Stimulated activated CD4-positive, alpha-beta T cell treated with anti-CD3 and anti-CD28 coated beads, Interleukin-12 subunit alpha, Interleukin-12 subunit beta, amount 100 ng/mL, for 48 hours (primary cell): ENCODE measurements around the gene MACO1.
A peak's percentile ranks its signal among the peaks of the same experiment; 100 is the strongest.
"Not testable (repeated sequence)": the region's sequence is repeated elsewhere in the genome, so short reads cannot be mapped to it uniquely, and the experiment has no call there.

ENCODE experiments used
- DNase-seq, 3 donors: peaks; one replicate each; pipeline ENCODE4 v3.0.0-alpha.2; 2020; ENCODE audit warnings: low read depth in 2 of 3, low spot score in 1 of 3

MACO1 gene

GRCh38 chr1:25430073-25430966, at the start of gene MACO1:
MACO1 (plus strand) TSS chr1:25430897; CDS start chr1:25431099, 202 bp downstream.
- DNase-seq: peak; percentile 93 to 98 (median 95)

DNA sequence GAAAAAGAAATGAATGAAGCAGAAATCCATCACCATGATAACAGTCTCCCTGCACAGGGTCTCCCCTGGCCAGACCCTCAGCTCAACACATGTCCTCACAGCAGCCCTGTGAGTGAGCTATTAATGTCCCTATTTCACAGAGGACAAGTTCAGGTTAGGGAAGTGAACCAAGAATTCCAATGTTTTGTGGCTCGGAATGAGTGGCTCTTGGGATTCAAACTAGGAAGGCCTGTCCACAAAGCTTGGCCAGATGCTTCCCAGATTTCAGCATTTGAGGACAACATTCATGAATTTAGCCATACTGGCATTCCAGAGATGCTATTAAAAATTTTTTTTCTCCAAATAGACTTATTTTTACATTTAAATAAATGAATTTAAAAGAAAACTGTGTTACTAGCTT, 48.2 kb upstream of the MACO1 start:
- DNase-seq: not testable (repeated sequence)

- not testable (repeated sequence) for DNase-seq
Observed at GRCh38 chr1:25383090-25383489, 47.6 kb upstream of the MACO1 start.

DNA sequence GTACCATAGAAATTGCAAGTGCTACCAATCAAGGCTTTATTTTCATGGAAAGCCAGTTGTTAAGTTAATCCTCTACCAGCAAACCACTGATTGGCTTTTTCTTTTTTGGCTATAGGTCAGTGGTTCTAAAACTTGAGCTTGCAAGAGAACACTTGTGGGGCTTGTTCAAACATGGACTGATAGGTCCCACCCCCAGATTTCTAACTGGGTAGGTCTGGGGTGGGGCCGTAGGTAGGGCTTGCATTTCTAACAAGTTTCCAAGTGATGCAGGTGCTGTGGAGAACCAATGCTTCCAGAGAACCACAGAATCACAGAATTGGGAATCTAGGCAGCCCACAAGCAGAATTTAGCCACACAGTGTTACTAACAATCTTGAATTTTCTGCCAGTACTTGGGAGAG, 46.8 kb upstream of the MACO1 start:
- DNase-seq: not testable (repeated sequence)

- not testable (repeated sequence) for DNase-seq
Observed at GRCh38 chr1:25387096-25387495, 43.6 kb upstream of the MACO1 start.

DNA sequence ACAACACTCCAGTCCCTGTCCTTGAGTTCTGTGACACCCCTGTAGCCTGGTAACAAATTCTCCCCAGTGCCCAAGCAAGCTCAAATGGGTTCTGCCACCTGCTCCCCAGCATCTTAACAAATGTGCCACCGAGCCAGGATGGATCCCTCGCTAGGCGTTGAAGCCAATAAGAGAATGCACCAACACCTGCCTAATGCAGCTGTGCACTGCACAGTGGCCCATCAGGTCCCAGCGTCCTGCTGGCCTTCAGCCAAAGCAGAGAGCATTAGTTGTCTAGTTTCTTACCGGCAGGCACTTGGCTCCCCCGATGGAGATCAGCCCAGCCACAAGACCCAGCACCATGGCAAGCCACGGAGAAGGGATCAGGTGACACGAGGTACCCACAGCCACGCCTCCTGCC, 42.0 kb upstream of the MACO1 start:
- not testable (repeated sequence) for DNase-seq

- not testable (repeated sequence) for DNase-seq
Observed at GRCh38 chr1:25389721-25390120, 41.0 kb upstream of the MACO1 start.

DNA sequence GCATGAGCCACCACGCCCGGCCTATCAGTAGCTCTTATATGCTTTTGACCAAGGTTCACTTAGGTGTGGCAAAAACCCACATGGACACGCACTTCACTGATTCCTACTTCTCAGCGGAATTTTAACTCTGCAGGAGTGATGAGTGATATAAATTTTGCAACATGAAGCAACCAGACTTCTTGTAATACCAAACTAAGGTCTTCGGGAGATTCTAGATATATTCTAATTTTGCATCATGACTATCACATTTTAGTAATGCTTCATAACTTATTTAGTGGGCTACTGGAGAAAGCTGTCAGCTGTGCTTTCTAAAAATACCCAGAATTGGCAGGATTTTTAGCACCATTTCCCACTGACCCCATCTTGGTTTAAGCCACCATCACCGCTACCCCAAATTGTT, 37.9 kb upstream of the MACO1 start:
- DNase-seq: no peak

- not testable (repeated sequence) for DNase-seq
Observed at GRCh38 chr1:25397549-25397948, 33.1 kb upstream of the MACO1 start.

GRCh38 chr1:25398079-25398478, 32.6 kb upstream of the MACO1 start:
- not testable (repeated sequence) for DNase-seq

GRCh38 chr1:25402947-25403803, 27.5 kb upstream of the MACO1 start:
- DNase-seq: not testable (repeated sequence)

- not testable (repeated sequence) for DNase-seq
Observed at GRCh38 chr1:25405731-25406305, 24.9 kb upstream of the MACO1 start.

GRCh38 chr1:25409641-25410427, 20.9 kb upstream of the MACO1 start:
- not testable (repeated sequence) for DNase-seq

GRCh38 chr1:25412872-25413623, 17.6 kb upstream of the MACO1 start:
- not testable (repeated sequence) for DNase-seq

GRCh38 chr1:25414157-25414556, 16.5 kb upstream of the MACO1 start:
- not testable (repeated sequence) for DNase-seq

DNA sequence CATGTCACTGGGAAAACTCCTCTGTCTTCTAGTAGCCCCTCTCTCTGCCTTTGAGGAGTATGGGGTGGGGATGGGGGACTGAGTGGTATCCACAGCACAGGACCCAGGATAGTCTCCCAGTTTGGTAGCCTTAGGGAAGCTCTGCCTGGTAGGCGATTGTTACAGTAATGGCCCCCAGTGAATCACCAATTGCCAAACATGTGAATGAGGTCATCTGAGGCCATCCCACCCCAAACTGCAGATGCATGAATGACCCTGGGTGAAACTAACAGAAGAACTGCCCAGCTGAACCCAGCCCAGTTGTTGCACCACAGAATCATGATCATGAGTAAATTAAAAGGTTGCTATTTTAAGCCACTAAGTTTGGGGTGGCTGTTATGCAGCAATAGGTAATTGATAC, 16.1 kb upstream of the MACO1 start:
- DNase-seq: not testable (repeated sequence)

- DNase-seq: not testable (repeated sequence)
Observed at GRCh38 chr1:25417280-25417679, 13.4 kb upstream of the MACO1 start.

GRCh38 chr1:25419339-25419738, 11.4 kb upstream of the MACO1 start:
- DNase-seq: not testable (repeated sequence)

DNA sequence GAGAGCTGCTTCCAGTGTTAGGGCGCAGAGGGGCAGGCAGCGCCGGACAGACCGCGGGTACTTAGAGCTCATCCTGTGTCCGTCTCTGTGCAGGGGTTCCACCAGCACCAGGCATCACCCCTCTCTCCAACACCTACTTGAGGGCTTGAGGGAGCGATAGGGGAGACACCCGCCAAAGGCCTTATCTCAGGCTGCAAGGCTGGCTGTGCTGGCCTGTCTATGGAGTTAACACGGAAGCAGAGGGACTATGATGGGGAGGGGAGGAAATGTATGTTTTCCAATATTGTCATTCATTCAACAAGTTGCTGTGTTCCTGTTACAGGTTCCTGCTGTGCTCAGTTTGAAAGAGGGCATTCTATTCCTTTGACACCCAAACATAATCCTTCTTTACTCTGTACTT, 10.0 kb upstream of the MACO1 start, which contains the start of gene RHCE:
TSS of gene RHCE (minus strand) at position 111 of the 400 bp plus-strand sequence. CDS start at position 72, 39 bp downstream.
- not testable (repeated sequence) for DNase-seq

DNA sequence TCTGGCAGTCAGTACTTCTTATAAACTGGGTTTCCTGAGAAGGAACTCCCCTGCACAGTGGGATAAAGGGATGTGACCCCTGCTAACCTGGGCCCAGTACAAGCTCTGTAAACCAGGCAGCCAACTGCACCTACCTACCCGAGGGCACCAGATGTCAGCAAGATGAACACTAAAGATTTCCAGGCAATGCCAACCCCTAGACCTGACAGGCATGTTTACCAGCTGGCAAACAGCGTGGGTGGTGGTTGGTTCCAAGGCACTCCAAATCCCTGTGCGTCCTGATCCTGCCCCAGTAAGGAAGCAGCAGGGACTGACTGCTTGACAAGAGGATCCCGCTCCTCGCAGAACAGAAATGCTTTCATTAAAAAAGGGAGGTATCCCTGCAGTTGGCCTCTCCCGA, 7.5 kb upstream of the MACO1 start:
- not testable (repeated sequence) for DNase-seq
